HEK293 (cell line): ENCODE measurements around the gene REEP5.

Experiments used
- CTCF ChIA-PET: fragments of 350-600 bp; formaldehyde crosslinking; extraction: SDS; loops from one replicate; lab custom pipeline; 2021; ENCODE audit warnings: antibody characterized with exemption; lab: Yijun Ruan, JAX
- POLR2A ChIA-PET: fragments of 300-600 bp; formaldehyde crosslinking; extraction: SDS; loops from one replicate; lab custom pipeline; 2020; ENCODE audit warnings: antibody characterized with exemption, inconsistent platforms; lab: Yijun Ruan, JAX
- H3K27ac ChIP-seq: fragments of 200-500 bp; sonication (Bioruptor generic); 2 replicates; pipeline ENCODE4 v1.5.1; 2014; ENCODE audit warnings: low read depth, low read length, control low read depth, inconsistent platforms; ENCODE audit errors: extremely low read depth
- H3K36me3 ChIP-seq, 2 experiments: fragments of 200-500 bp in 1 of 2; sonication (Bioruptor generic) in 1 of 2; 1 replicate in 1 of 2; 2 replicates in 1 of 2; pipeline ENCODE4 v1.5.1; 2014 to 2017; ENCODE audit warnings: inconsistent platforms in 2 of 2, low read length in 2 of 2; ENCODE audit not compliant: control insufficient read depth in 2 of 2, insufficient read depth in 1 of 2
- H3K4me1 ChIP-seq: fragments of 200-500 bp; sonication (Bioruptor generic); 2 replicates; pipeline ENCODE4 v1.5.1; 2014; ENCODE audit warnings: mild to moderate bottlenecking, low read length, inconsistent platforms; ENCODE audit not compliant: control insufficient read depth, insufficient read depth
- H3K4me3 ChIP-seq: 2 replicates; pipeline ENCODE4 v1.5.1; 2011; ENCODE audit warnings: low read depth, mild to moderate bottlenecking, control low read depth, low read length, moderate library complexity
- H3K9me3 ChIP-seq: fragments of 200-500 bp; sonication (Bioruptor generic); 2 replicates; pipeline ENCODE4 v1.5.1; 2014; ENCODE audit warnings: low read depth, low read length, inconsistent platforms; ENCODE audit not compliant: control insufficient read depth, insufficient read depth
- BCL11B ChIP-seq: fragments of 450-650 bp; formaldehyde crosslinking; IDR thresholded peaks from 2 replicates; pipeline ENCODE4 v1.5.1; 2016; ENCODE audit warnings: low read depth, missing biosample characterization, missing genetic modification characterization
- EGR2 ChIP-seq: fragments of 450-650 bp; formaldehyde crosslinking; IDR thresholded peaks from 2 replicates; pipeline ENCODE4 v1.5.1; 2016; ENCODE audit warnings: low read depth, missing biosample characterization, missing genetic modification characterization
- FEZF1 ChIP-seq: fragments of 450-650 bp; formaldehyde crosslinking; IDR thresholded peaks from 2 replicates; pipeline ENCODE4 v1.5.1; 2016; ENCODE audit warnings: missing biosample characterization, missing genetic modification characterization
- KLF16 ChIP-seq: fragments of 450-650 bp; formaldehyde crosslinking; IDR thresholded peaks from 2 replicates; pipeline ENCODE4 v1.5.1; 2017; ENCODE audit warnings: missing biosample characterization, missing genetic modification characterization
- RBAK ChIP-seq: fragments of 450-650 bp; formaldehyde crosslinking; IDR thresholded peaks from 2 replicates; pipeline ENCODE4 v1.5.1; 2016; ENCODE audit warnings: missing biosample characterization, missing genetic modification characterization
- SALL2 ChIP-seq: fragments of 450-650 bp; formaldehyde crosslinking; IDR thresholded peaks from 2 replicates; pipeline ENCODE4 v1.5.0; 2017; ENCODE audit warnings: missing biosample characterization, mild to moderate bottlenecking, missing genetic modification characterization, borderline replicate concordance
- ZBTB8A ChIP-seq: fragments of 450-650 bp; formaldehyde crosslinking; IDR thresholded peaks from 2 replicates; pipeline ENCODE4 v1.5.1; 2016; ENCODE audit warnings: missing biosample characterization, missing genetic modification characterization
- ZEB2 ChIP-seq: fragments of 450-650 bp; formaldehyde crosslinking; IDR thresholded peaks from 2 replicates; pipeline ENCODE4 v1.5.1; 2016; ENCODE audit warnings: missing biosample characterization, missing genetic modification characterization
- ZIC2 ChIP-seq: fragments of 450-650 bp; formaldehyde crosslinking; IDR thresholded peaks from 2 replicates; pipeline ENCODE4 v1.5.1; 2016; ENCODE audit warnings: missing biosample characterization, missing genetic modification characterization
- ZNF10 ChIP-seq: fragments of 450-650 bp; formaldehyde crosslinking; IDR thresholded peaks from 2 replicates; pipeline ENCODE4 v1.5.1; 2017; ENCODE audit warnings: missing biosample characterization, missing genetic modification characterization
- ZNF146 ChIP-seq: fragments of 450-650 bp; formaldehyde crosslinking; IDR thresholded peaks from 2 replicates; pipeline ENCODE4 v1.5.1; 2016; ENCODE audit warnings: missing biosample characterization, missing genetic modification characterization
- ZNF155 ChIP-seq: fragments of 450-650 bp; formaldehyde crosslinking; IDR thresholded peaks from 2 replicates; pipeline ENCODE4 v1.5.1; 2016; ENCODE audit warnings: missing biosample characterization, missing genetic modification characterization
- ZNF157 ChIP-seq: fragments of 450-650 bp; formaldehyde crosslinking; IDR thresholded peaks from 2 replicates; pipeline ENCODE4 v1.5.1; 2016; ENCODE audit warnings: missing biosample characterization, missing genetic modification characterization
- ZNF2 ChIP-seq: fragments of 450-650 bp; formaldehyde crosslinking; IDR thresholded peaks from 2 replicates; pipeline ENCODE4 v1.5.1; 2016; ENCODE audit warnings: missing biosample characterization, missing genetic modification characterization
- ZNF350 ChIP-seq: fragments of 450-650 bp; formaldehyde crosslinking; IDR thresholded peaks from 2 replicates; pipeline ENCODE4 v1.5.0; 2017; ENCODE audit warnings: missing biosample characterization, mild to moderate bottlenecking, missing genetic modification characterization
- ZNF561 ChIP-seq: fragments of 450-650 bp; IDR thresholded peaks from 2 replicates; pipeline ENCODE4 v1.5.1; 2018; ENCODE audit warnings: missing biosample characterization, missing genetic modification characterization, borderline replicate concordance
- ZNF600 ChIP-seq: fragments of 450-650 bp; formaldehyde crosslinking; IDR thresholded peaks from 2 replicates; pipeline ENCODE4 v1.5.1; 2016; ENCODE audit warnings: missing biosample characterization, missing genetic modification characterization
- ZNF654 ChIP-seq: fragments of 450-650 bp; formaldehyde crosslinking; IDR thresholded peaks from 2 replicates; pipeline ENCODE4 v1.5.1; 2016; ENCODE audit warnings: low read depth, missing biosample characterization, missing genetic modification characterization
- ZNF670 ChIP-seq: fragments of 450-650 bp; formaldehyde crosslinking; IDR thresholded peaks from 2 replicates; pipeline ENCODE4 v1.5.1; 2016; ENCODE audit warnings: missing biosample characterization, missing genetic modification characterization, low read depth
- ZNF76 ChIP-seq: fragments of 450-650 bp; formaldehyde crosslinking; IDR thresholded peaks from 2 replicates; pipeline ENCODE4; 2016; ENCODE audit warnings: low read depth, missing biosample characterization, missing genetic modification characterization, borderline replicate concordance
- ZXDB ChIP-seq: fragments of 450-650 bp; formaldehyde crosslinking; IDR thresholded peaks from 2 replicates; pipeline ENCODE4 v1.5.1; 2016; ENCODE audit warnings: missing biosample characterization, missing genetic modification characterization
- TF ChIP-seq, protein P1 (sequence below): fragments of 450-650 bp; formaldehyde crosslinking; IDR thresholded peaks from 2 replicates; pipeline ENCODE4 v1.5.1; 2016; ENCODE audit warnings: missing biosample characterization, missing genetic modification characterization, low read depth
- TF ChIP-seq, protein P2 (sequence below): fragments of 450-650 bp; formaldehyde crosslinking; IDR thresholded peaks from 2 replicates; pipeline ENCODE4 v1.5.1; 2016; ENCODE audit warnings: missing biosample characterization, missing genetic modification characterization
- TF ChIP-seq, protein P3 (sequence below): fragments of 450-650 bp; IDR thresholded peaks from 2 replicates; pipeline ENCODE4 v1.5.1; 2018; ENCODE audit warnings: missing biosample characterization, missing genetic modification characterization
- TF ChIP-seq, protein P4 (sequence below): fragments of 450-650 bp; formaldehyde crosslinking; IDR thresholded peaks from 2 replicates; pipeline ENCODE4 v1.5.1; 2016; ENCODE audit warnings: missing biosample characterization, missing genetic modification characterization

Gene REEP5

DNA sequence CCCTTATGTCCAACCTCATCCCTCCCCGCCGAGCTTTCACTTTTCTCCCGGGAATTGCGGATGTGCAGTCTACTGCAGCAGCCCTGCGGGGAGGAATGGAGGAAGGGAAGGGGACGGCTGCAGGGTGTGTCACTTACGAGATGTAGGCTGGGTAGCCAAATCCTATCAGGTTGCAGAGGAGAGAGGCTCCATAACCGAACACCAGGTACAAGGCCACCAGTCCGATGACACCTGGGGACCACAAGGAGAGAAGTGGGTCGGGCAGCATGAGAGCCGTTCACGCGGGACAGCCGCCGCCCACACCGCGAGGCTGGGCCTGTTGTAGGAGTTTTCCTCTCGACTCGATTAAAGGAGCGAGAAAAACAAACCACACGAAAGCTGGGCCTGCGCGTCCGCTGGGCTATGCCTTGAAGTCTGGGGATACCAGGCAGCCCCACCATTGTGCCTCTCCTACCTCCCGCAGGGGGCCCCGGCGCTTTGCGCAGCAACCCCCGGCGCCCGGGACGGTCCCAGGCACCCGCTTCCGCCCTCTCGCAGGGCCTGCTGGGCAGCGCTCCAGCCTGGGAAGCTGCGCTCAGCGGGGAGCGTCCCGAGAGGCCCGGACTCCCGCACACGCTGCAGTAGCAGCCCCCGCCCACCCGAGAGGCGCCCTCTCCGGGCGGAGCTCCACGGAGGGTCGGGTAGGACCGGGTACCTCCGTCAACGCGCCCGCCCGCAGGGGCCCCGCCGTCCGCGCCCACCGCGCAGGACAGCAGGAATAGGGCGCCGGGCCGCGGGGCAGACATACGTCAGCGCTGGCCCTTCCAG lies 798 bp downstream of the REEP5 start (continued):
- TF ChIP-seq, protein P1, sequence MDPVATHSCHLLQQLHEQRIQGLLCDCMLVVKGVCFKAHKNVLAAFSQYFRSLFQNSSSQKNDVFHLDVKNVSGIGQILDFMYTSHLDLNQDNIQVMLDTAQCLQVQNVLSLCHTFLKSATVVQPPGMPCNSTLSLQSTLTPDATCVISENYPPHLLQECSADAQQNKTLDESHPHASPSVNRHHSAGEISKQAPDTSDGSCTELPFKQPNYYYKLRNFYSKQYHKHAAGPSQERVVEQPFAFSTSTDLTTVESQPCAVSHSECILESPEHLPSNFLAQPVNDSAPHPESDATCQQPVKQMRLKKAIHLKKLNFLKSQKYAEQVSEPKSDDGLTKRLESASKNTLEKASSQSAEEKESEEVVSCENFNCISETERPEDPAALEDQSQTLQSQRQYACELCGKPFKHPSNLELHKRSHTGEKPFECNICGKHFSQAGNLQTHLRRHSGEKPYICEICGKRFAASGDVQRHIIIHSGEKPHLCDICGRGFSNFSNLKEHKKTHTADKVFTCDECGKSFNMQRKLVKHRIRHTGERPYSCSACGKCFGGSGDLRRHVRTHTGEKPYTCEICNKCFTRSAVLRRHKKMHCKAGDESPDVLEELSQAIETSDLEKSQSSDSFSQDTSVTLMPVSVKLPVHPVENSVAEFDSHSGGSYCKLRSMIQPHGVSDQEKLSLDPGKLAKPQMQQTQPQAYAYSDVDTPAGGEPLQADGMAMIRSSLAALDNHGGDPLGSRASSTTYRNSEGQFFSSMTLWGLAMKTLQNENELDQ (tag by site-specific recombination): no peak
- peak; percentile 78 for TF ChIP-seq ZEB2
- 0 out of 2 replicates have a peak, but pooled peaks have one; percentile 9 for TF ChIP-seq BCL11B
- 0 out of 2 replicates have a peak, but pooled peaks have one; percentile 20 for TF ChIP-seq ZNF157 (tag by site-specific recombination)
- peak; percentile 98 for TF ChIP-seq ZBTB8A
- peak; percentile 90 for TF ChIP-seq ZNF2 (tag by site-specific recombination)
- peak; percentile 64; the same call in 1 of the 2 replicates for TF ChIP-seq ZXDB (tag by site-specific recombination)
- peak; percentile 98 for TF ChIP-seq ZIC2
- TF ChIP-seq ZNF600 (tag by site-specific recombination): peak; percentile 94
- TF ChIP-seq ZNF155: no peak
- TF ChIP-seq ZNF561 (tag by site-specific recombination): peak; percentile 74
- TF ChIP-seq FEZF1 (tag by site-specific recombination): no peak
- peak; percentile 36; the same call in 1 of the 2 replicates for TF ChIP-seq KLF16
- peak; percentile 93 for TF ChIP-seq ZNF76
- TF ChIP-seq EGR2 (tag by site-specific recombination): peak; percentile 35; the same call in 1 of the 2 replicates

DNA sequence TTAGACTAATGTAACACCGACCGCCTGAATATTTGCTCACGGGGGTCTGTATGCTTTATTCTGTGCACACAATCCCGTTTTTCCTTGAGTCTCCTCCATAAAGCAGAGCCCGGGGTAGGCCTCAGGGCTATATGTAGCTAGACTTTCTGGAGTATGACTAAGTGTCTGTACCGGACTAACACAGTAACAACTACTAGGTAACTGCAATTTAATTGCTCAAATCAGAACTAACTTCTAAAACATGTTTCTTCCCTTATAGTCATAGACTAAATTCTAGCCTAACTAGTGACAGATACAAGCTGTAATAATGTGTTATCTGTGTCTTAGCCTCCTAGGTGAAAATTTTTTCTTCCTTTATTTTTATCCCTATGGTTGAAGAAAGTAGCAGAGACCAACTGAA lies 2.1 kb downstream of the REEP5 start:
- POLR2A ChIA-PET: interaction anchor here (0.7 to 2.5 kb wide), 5 partner anchors 8 to 59 kb away, joined by 3 to 21 read pairs (median 3); partner anchors contain the start of genes DCP2 and SRP19
- TF ChIP-seq ZNF670 (tag by site-specific recombination) (no peak), RBAK (tag by site-specific recombination) (no peak), ZNF654 (no peak), ZNF350 (tag by site-specific recombination) (no peak), ZNF146 (tag by site-specific recombination) (no peak), ZNF10 (tag by site-specific recombination) (no peak), SALL2 (tag by site-specific recombination) (no peak)
- TF ChIP-seq, protein P2, sequence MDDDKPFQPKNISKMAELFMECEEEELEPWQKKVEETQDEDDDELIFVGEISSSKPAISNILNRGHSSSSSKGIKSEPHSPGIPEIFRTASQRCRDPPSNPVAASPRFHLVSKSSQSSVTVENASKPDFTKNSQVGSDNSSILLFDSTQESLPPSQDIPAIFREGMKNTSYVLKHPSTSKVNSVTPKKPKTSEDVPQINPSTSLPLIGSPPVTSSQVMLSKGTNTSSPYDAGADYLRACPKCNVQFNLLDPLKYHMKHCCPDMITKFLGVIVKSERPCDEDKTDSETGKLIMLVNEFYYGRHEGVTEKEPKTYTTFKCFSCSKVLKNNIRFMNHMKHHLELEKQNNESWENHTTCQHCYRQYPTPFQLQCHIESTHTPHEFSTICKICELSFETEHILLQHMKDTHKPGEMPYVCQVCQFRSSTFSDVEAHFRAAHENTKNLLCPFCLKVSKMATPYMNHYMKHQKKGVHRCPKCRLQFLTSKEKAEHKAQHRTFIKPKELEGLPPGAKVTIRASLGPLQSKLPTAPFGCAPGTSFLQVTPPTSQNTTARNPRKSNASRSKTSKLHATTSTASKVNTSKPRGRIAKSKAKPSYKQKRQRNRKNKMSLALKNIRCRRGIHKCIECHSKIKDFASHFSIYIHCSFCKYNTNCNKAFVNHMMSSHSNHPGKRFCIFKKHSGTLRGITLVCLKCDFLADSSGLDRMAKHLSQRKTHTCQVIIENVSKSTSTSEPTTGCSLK (tag by site-specific recombination): no peak
- TF ChIP-seq, protein P3, sequence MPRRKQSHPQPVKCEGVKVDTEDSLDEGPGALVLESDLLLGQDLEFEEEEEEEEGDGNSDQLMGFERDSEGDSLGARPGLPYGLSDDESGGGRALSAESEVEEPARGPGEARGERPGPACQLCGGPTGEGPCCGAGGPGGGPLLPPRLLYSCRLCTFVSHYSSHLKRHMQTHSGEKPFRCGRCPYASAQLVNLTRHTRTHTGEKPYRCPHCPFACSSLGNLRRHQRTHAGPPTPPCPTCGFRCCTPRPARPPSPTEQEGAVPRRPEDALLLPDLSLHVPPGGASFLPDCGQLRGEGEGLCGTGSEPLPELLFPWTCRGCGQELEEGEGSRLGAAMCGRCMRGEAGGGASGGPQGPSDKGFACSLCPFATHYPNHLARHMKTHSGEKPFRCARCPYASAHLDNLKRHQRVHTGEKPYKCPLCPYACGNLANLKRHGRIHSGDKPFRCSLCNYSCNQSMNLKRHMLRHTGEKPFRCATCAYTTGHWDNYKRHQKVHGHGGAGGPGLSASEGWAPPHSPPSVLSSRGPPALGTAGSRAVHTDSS (tag by site-specific recombination): no peak
- TF ChIP-seq, protein P4, sequence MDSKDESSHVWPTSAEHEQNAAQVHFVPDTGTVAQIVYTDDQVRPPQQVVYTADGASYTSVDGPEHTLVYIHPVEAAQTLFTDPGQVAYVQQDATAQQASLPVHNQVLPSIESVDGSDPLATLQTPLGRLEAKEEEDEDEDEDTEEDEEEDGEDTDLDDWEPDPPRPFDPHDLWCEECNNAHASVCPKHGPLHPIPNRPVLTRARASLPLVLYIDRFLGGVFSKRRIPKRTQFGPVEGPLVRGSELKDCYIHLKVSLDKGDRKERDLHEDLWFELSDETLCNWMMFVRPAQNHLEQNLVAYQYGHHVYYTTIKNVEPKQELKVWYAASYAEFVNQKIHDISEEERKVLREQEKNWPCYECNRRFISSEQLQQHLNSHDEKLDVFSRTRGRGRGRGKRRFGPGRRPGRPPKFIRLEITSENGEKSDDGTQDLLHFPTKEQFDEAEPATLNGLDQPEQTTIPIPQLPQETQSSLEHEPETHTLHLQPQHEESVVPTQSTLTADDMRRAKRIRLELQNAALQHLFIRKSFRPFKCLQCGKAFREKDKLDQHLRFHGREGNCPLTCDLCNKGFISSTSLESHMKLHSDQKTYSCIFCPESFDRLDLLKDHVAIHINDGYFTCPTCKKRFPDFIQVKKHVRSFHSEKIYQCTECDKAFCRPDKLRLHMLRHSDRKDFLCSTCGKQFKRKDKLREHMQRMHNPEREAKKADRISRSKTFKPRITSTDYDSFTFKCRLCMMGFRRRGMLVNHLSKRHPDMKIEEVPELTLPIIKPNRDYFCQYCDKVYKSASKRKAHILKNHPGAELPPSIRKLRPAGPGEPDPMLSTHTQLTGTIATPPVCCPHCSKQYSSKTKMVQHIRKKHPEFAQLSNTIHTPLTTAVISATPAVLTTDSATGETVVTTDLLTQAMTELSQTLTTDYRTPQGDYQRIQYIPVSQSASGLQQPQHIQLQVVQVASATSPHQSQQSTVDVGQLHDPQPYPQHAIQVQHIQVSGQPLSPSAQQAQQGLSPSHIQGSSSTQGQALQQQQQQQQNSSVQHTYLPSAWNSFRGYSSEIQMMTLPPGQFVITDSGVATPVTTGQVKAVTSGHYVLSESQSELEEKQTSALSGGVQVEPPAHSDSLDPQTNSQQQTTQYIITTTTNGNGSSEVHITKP (tag by site-specific recombination): no peak
- H3K4me3 ChIP-seq: no peak overlapping the region
- CTCF ChIA-PET: interaction anchor here (0.6 to 1.0 kb wide), 7 partner anchors 16 to 688 kb away, joined by 3 to 5 read pairs (median 3); no protein-coding TSS in a partner anchor
- H3K4me1 ChIP-seq: 0 out of 2 replicates have a peak, but pooled peaks cover 1% of the 10 kb centered on the region
- H3K9me3 ChIP-seq: no peaks in the 10 kb centered on the region
- H3K36me3 ChIP-seq: peaks cover 10 to 48% of the 10 kb centered on the region in 2 experiments
- H3K27ac ChIP-seq: no peak overlapping the region
